ENCODE data around the gene PIM2. TPM values are rescaled to one million over a fixed set of nuclear protein-coding genes. Genes with fewer than 3 reads are reported as not detected.

Gene PIM2
- total and polyA plus RNA-seq, 9 of the 15 experiments (the other 6 are each of a cell fraction or from before 2014, with no cell fraction given) = 67.6 to 191 (median 108) TPM

DNA sequence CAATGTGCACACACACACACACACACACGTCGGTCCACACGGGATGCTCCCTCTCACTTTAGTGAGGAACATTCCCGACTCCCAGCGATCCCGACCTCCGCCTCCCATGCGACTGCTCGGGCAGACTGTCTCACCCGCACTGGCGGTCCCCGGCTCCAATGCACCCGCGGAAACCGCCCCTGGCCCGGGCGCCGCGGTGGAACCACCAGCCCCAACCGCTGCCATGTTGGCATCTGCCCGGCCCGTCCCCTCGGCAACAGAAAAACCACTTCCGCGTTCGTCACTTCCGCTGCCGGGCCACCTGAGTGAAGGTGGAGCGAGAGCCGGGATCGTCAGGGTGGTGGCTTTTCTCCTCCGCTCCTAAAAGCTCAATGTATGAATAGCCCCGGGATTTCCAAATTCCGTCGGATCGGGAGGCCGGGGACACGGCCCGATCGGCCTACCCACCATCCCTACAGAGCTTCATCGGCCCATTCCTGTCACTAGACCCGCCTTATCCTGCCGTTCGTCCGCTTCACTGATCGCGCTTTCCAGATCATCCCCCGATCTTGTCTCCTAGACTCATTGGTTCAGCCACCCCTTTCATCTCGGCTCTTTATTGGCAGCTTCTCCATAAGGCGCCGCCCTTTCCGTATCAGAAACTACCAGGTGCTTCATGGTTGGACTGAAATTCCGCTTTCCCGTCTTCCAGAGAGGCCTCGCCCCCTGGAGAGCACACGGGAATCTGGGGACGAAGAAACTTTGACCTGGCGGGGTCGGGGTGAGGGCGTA, 7.2 kb downstream of the PIM2 start, which contains the start of gene SLC35A2 (continued):
- TF ChIP-seq ZKSCAN1 (IDR thresholded peaks at IDR 0.05; ENCODE audit: low read depth, low read length) (0 out of 2 replicates have a peak, but pooled peaks have one; percentile 5), ZBTB17 (CRISPR knock-in tag; IDR thresholded peaks at IDR 0.05) (0 out of 2 replicates have a peak, but pooled peaks have one; percentile 51), ZNF408 (CRISPR knock-in tag; IDR thresholded peaks at IDR 0.05; ENCODE audit: low read depth) (no peak), TEAD2 (tag; IDR thresholded peaks at IDR 0.05) (no peak), SNAPC5 (CRISPR knock-in tag; IDR thresholded peaks at IDR 0.05) (no peak), AFF1 (IDR thresholded peaks at IDR 0.05; ENCODE audit: low read depth in 1 of 2, partially characterized antibody in 2 of 2) (no peak), KAT8 (IDR thresholded peaks at IDR 0.05; ENCODE audit: low read depth) (0 out of 2 replicates have a peak, but pooled peaks have one; percentile 7), SAFB2 (IDR thresholded peaks at IDR 0.05; ENCODE audit: borderline replicate concordance, low read depth, low read length, severe bottlenecking) (no peak), SMARCB1 (IDR thresholded peaks at IDR 0.05; ENCODE audit: insufficient read length, low read depth) (no peak), CCNT2 (IDR thresholded peaks at IDR 0.05; ENCODE audit: borderline replicate concordance, extremely low read depth, insufficient read length, low read depth, low read length) (peak; percentile 77), ZBTB7A (IDR thresholded peaks at IDR 0.05; ENCODE audit: borderline replicate concordance, control insufficient read depth, low read depth, low read length) (no peak), DNMT1 (IDR thresholded peaks at IDR 0.05) (no peak; the same call in 1 of the 2 replicates), ZZZ3 (IDR thresholded peaks at IDR 0.05) (no peak)
- TF ChIP-seq, protein P1, sequence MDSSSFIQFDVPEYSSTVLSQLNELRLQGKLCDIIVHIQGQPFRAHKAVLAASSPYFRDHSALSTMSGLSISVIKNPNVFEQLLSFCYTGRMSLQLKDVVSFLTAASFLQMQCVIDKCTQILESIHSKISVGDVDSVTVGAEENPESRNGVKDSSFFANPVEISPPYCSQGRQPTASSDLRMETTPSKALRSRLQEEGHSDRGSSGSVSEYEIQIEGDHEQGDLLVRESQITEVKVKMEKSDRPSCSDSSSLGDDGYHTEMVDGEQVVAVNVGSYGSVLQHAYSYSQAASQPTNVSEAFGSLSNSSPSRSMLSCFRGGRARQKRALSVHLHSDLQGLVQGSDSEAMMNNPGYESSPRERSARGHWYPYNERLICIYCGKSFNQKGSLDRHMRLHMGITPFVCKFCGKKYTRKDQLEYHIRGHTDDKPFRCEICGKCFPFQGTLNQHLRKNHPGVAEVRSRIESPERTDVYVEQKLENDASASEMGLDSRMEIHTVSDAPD (CRISPR knock-in tag; IDR thresholded peaks at IDR 0.05) = no peak
- TF ChIP-seq, protein P2, sequence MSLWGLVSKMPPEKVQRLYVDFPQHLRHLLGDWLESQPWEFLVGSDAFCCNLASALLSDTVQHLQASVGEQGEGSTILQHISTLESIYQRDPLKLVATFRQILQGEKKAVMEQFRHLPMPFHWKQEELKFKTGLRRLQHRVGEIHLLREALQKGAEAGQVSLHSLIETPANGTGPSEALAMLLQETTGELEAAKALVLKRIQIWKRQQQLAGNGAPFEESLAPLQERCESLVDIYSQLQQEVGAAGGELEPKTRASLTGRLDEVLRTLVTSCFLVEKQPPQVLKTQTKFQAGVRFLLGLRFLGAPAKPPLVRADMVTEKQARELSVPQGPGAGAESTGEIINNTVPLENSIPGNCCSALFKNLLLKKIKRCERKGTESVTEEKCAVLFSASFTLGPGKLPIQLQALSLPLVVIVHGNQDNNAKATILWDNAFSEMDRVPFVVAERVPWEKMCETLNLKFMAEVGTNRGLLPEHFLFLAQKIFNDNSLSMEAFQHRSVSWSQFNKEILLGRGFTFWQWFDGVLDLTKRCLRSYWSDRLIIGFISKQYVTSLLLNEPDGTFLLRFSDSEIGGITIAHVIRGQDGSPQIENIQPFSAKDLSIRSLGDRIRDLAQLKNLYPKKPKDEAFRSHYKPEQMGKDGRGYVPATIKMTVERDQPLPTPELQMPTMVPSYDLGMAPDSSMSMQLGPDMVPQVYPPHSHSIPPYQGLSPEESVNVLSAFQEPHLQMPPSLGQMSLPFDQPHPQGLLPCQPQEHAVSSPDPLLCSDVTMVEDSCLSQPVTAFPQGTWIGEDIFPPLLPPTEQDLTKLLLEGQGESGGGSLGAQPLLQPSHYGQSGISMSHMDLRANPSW (CRISPR knock-in tag; IDR thresholded peaks at IDR 0.05) = no peak
- TF ChIP-seq, protein P3, sequence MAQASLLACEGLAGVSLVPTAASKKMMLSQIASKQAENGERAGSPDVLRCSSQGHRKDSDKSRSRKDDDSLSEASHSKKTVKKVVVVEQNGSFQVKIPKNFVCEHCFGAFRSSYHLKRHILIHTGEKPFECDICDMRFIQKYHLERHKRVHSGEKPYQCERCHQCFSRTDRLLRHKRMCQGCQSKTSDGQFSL (CRISPR knock-in tag; IDR thresholded peaks at IDR 0.05) = no peak
- TF ChIP-seq, protein P3 (tag; IDR thresholded peaks at IDR 0.05) = no peak

Data from K562 (cell line).